HepG2 (cell line): Measurements from ENCODE around the gene DYNLT2B. TPM values are rescaled to one million over a fixed set of nuclear protein-coding genes. Genes with fewer than 3 reads are reported as not detected.

ENCODE experiments used
- ARID3A ChIP-seq: IDR thresholded peaks from 2 replicates; pipeline ENCODE4 v1.6.1; 2012; ENCODE audit warnings: low read depth, low read length, improper control_type of control experiment
- GLI4 ChIP-seq: sonication (generic); formaldehyde crosslinking; IDR thresholded peaks from 2 replicates; pipeline ENCODE4 v1.5.1; 2020; ENCODE audit warnings: missing genetic modification reagents, mild to moderate bottlenecking, moderate library complexity, borderline replicate concordance
- HDAC1 ChIP-seq: sonication (generic); formaldehyde crosslinking; IDR thresholded peaks from 2 replicates; pipeline ENCODE4 v1.5.1; 2020; ENCODE audit warnings: mild to moderate bottlenecking, missing genetic modification reagents
- IKZF1 ChIP-seq: fragments of 450-650 bp; IDR thresholded peaks from 2 replicates; pipeline ENCODE4 v1.7.1; 2016
- KLF16 ChIP-seq, 2 experiments: sonication (generic) in 1 of 2; formaldehyde crosslinking in 1 of 2; IDR thresholded peaks; 2 replicates each; pipeline versions ENCODE4 v1.6.1 to v1.8.0; 2016 to 2023; ENCODE audit warnings: missing genetic modification reagents in 2 of 2, missing compliant biosample characterization in 1 of 2
- MAFG ChIP-seq: sonication (generic); formaldehyde crosslinking; IDR thresholded peaks from 2 replicates; pipeline ENCODE4 v1.5.1; 2020; ENCODE audit warnings: mild to moderate bottlenecking, missing genetic modification reagents
- NFYC ChIP-seq: IDR thresholded peaks from 2 replicates; pipeline ENCODE4 v1.6.1; 2016; ENCODE audit warnings: missing genetic modification reagents, missing compliant biosample characterization
- PPARG ChIP-seq: conservative IDR thresholded peaks from 2 replicates; pipeline ENCODE4 v1.6.1; 2016; ENCODE audit warnings: missing biosample characterization, missing genetic modification reagents
- RFX1 ChIP-seq: fragments of 450-650 bp; IDR thresholded peaks from 2 replicates; pipeline ENCODE4 v1.6.1; 2017
- RNF2 ChIP-seq: fragments of 450-650 bp; conservative IDR thresholded peaks from 2 replicates; pipeline ENCODE4 v1.6.1; 2016; ENCODE audit warnings: low read depth
- SIN3B ChIP-seq: fragments of 150-350 bp; IDR thresholded peaks from 2 replicates; pipeline ENCODE4 v1.6.1; 2014; ENCODE audit warnings: low read length
- SRY ChIP-seq: sonication (generic); formaldehyde crosslinking; IDR thresholded peaks from 2 replicates; pipeline ENCODE4 v1.8.0; 2022; ENCODE audit warnings: mild to moderate bottlenecking, missing genetic modification reagents
- ZBTB42 ChIP-seq: sonication (generic); formaldehyde crosslinking; IDR thresholded peaks from 2 replicates; pipeline ENCODE4 v1.5.0; 2020; ENCODE audit warnings: mild to moderate bottlenecking, missing genetic modification reagents
- ZNF331 ChIP-seq: sonication (generic); formaldehyde crosslinking; IDR thresholded peaks from 2 replicates; pipeline ENCODE4 v1.4.0; 2020; ENCODE audit warnings: missing genetic modification reagents
- ZNF557 ChIP-seq: sonication (generic); formaldehyde crosslinking; IDR thresholded peaks from 2 replicates; pipeline ENCODE4 v1.4.0; 2020; ENCODE audit warnings: missing genetic modification reagents
- ZNF709 ChIP-seq: sonication (generic); formaldehyde crosslinking; IDR thresholded peaks from 2 replicates; pipeline ENCODE4 v1.5.0; 2020; ENCODE audit warnings: mild to moderate bottlenecking, missing genetic modification reagents
- polyA plus RNA-seq, 8 experiments: library from polyadenylated mRNA; depleted of rRNA in 3 of 8; stranded (reverse) in 7 of 8; unstranded in 1 of 8; fragments of >200 nt; fragmentation: Illumina TruSeq in 4 of 8; extraction: Trizol in 4 of 8; gene quantifications; 2 replicates each; pipeline versions ENCODE4 v1.2.1 to v1.2.3, GENCODE V29; 2011 to 2016; ENCODE audit warnings: low read depth in 4 of 8, missing spikeins in 1 of 8, mixed read lengths in 1 of 8; ENCODE audit not compliant: insufficient read depth in 1 of 8
- total RNA-seq, 5 experiments: library from RNA; depleted of rRNA; stranded (reverse); fragments of >200 nt; fragmentation: Illumina TruSeq; extraction: Trizol; gene quantifications; 2 replicates each; pipeline ENCODE4 v1.2.3, GENCODE V29; 2016; ENCODE audit warnings: low read depth in 1 of 5
- TF ChIP-seq, protein P1 (sequence below): sonication (generic); formaldehyde crosslinking; IDR thresholded peaks from 2 replicates; pipeline ENCODE4 v1.4.0; 2020; ENCODE audit warnings: low read depth, missing genetic modification reagents
- TF ChIP-seq, protein P2 (sequence below): sonication (generic); formaldehyde crosslinking; IDR thresholded peaks from 2 replicates; pipeline ENCODE4 v1.8.1; 2023; ENCODE audit warnings: missing genetic modification reagents, inconsistent platforms, borderline replicate concordance
- TF ChIP-seq, protein P3 (sequence below): sonication (generic); formaldehyde crosslinking; IDR thresholded peaks from 2 replicates; pipeline ENCODE4 v1.4.0; 2020; ENCODE audit warnings: missing genetic modification reagents
- TF ChIP-seq, protein P4 (sequence below): sonication (generic); formaldehyde crosslinking; conservative IDR thresholded peaks from 2 replicates; pipeline ENCODE4 v1.5.0; 2020; ENCODE audit warnings: missing genetic modification reagents

DYNLT2B gene
- total and polyA plus RNA-seq, 2 of the 13 experiments (the other 11 are each of a cell fraction or from before 2014, with no cell fraction given): 4.0 to 7.0 TPM

DNA sequence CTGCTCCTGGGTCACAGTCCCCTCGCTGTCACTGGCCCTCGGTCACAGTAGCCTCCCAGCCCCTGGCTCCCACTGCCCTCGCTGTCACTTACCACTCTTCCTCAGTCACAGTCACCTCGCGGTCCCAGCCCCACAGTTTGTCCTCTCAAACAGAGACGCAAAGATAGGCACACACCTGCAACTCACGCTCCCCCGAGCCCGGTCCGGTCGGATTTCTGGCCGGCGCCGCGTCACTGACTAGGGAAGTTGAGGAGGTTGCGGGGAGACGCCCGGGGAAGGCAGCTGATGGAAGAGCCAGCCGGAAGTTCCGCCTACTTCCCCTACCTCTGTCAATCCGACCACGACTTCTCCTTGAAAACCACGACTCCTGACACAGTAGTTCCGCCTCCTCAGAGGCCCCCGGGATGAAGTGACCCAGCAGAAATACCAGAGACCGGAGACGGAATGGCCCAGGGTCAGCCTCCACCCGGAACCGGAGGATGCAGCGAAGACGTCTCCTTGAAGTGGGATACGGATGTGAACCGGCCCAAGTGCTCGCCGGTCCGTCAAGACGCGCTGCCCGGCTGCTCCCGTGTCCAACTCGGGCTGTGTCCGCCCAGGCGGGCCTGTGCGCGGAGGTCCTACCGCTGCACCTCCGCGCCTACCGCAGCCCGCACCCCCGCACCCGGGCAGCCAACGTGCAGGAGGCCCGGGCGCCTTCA, 30.4 kb downstream of the DYNLT2B start, which contains the start of gene PCYT1A (continued):
- TF ChIP-seq, protein P1, sequence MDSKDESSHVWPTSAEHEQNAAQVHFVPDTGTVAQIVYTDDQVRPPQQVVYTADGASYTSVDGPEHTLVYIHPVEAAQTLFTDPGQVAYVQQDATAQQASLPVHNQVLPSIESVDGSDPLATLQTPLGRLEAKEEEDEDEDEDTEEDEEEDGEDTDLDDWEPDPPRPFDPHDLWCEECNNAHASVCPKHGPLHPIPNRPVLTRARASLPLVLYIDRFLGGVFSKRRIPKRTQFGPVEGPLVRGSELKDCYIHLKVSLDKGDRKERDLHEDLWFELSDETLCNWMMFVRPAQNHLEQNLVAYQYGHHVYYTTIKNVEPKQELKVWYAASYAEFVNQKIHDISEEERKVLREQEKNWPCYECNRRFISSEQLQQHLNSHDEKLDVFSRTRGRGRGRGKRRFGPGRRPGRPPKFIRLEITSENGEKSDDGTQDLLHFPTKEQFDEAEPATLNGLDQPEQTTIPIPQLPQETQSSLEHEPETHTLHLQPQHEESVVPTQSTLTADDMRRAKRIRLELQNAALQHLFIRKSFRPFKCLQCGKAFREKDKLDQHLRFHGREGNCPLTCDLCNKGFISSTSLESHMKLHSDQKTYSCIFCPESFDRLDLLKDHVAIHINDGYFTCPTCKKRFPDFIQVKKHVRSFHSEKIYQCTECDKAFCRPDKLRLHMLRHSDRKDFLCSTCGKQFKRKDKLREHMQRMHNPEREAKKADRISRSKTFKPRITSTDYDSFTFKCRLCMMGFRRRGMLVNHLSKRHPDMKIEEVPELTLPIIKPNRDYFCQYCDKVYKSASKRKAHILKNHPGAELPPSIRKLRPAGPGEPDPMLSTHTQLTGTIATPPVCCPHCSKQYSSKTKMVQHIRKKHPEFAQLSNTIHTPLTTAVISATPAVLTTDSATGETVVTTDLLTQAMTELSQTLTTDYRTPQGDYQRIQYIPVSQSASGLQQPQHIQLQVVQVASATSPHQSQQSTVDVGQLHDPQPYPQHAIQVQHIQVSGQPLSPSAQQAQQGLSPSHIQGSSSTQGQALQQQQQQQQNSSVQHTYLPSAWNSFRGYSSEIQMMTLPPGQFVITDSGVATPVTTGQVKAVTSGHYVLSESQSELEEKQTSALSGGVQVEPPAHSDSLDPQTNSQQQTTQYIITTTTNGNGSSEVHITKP: no peak
- TF ChIP-seq GLI4 (CRISPR knock-in tag) (peak; percentile 29; the same call in 1 of the 2 replicates), NFYC (CRISPR knock-in tag) (peak; percentile 66), HDAC1 (peak; percentile 94), ZNF331 (CRISPR knock-in tag) (peak; percentile 39; the same call in 1 of the 2 replicates), ZNF709 (no peak), SIN3B (peak; percentile 56; the same call in 1 of the 2 replicates), ZBTB42 (no peak), SRY (peak; percentile 45; the same call in 1 of the 2 replicates), PPARG (CRISPR knock-in tag) (peak; percentile 75; the same call in 1 of the 2 replicates), MAFG (CRISPR knock-in tag) (peak; percentile 72), ARID3A (no peak), RNF2 (0 out of 2 replicates have a peak, but pooled peaks have one; percentile 31), RFX1 (peak; percentile 45; the same call in 1 of the 2 replicates), ZNF557 (CRISPR knock-in tag) (no peak; the same call in 1 of the 2 replicates), IKZF1 (no peak), KLF16 (CRISPR knock-in tag; IDR thresholded peaks at IDR 0.05) (peak in 1 of 2 experiments; percentile 81; a peak in 2 of 4 replicates)
- TF ChIP-seq, protein P2, sequence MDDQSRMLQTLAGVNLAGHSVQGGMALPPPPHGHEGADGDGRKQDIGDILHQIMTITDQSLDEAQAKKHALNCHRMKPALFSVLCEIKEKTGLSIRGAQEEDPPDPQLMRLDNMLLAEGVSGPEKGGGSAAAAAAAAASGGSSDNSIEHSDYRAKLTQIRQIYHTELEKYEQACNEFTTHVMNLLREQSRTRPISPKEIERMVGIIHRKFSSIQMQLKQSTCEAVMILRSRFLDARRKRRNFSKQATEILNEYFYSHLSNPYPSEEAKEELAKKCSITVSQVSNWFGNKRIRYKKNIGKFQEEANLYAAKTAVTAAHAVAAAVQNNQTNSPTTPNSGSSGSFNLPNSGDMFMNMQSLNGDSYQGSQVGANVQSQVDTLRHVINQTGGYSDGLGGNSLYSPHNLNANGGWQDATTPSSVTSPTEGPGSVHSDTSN (CRISPR knock-in tag): no peak; the same call in 1 of the 2 replicates
- TF ChIP-seq, protein P3, sequence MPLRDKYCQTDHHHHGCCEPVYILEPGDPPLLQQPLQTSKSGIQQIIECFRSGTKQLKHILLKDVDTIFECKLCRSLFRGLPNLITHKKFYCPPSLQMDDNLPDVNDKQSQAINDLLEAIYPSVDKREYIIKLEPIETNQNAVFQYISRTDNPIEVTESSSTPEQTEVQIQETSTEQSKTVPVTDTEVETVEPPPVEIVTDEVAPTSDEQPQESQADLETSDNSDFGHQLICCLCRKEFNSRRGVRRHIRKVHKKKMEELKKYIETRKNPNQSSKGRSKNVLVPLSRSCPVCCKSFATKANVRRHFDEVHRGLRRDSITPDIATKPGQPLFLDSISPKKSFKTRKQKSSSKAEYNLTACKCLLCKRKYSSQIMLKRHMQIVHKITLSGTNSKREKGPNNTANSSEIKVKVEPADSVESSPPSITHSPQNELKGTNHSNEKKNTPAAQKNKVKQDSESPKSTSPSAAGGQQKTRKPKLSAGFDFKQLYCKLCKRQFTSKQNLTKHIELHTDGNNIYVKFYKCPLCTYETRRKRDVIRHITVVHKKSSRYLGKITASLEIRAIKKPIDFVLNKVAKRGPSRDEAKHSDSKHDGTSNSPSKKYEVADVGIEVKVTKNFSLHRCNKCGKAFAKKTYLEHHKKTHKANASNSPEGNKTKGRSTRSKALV: peak; percentile 86
- TF ChIP-seq, protein P4, sequence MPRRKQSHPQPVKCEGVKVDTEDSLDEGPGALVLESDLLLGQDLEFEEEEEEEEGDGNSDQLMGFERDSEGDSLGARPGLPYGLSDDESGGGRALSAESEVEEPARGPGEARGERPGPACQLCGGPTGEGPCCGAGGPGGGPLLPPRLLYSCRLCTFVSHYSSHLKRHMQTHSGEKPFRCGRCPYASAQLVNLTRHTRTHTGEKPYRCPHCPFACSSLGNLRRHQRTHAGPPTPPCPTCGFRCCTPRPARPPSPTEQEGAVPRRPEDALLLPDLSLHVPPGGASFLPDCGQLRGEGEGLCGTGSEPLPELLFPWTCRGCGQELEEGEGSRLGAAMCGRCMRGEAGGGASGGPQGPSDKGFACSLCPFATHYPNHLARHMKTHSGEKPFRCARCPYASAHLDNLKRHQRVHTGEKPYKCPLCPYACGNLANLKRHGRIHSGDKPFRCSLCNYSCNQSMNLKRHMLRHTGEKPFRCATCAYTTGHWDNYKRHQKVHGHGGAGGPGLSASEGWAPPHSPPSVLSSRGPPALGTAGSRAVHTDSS (CRISPR knock-in tag): no peak
